ENCODE data around the gene PLD1.

DNA sequence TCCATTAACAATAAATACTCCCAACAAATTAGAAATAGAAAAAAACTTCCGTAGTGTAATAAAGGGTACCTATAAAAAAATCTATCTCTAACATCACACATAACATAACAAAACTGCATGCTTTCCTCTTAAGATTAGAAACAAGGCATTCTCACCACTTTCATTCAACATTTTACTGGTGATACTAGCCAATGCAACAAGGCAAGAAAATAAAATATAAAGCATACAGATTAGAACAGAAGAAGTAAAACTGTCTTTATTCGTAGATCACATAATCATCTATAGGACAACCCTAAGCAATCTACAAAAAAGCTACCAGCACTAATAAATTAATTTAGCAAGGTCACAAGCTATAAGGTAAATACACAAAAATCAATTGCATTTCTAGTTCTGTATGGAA is 107.1 kb downstream of the PLD1 start:
- TF ChIP-seq POLR2A (IDR thresholded peaks at IDR 0.05; ENCODE audit: low read depth, low read length) = no peak
- TF ChIP-seq RAD21 (IDR thresholded peaks at IDR 0.05; ENCODE audit: insufficient read depth, low read depth, low read length) = no peak
- no peak for TF ChIP-seq NBN (IDR thresholded peaks at IDR 0.05)
- TF ChIP-seq ZSCAN29 (IDR thresholded peaks at IDR 0.05) = no peak
- TF ChIP-seq EZH2 (IDR thresholded peaks at IDR 0.05; ENCODE audit: borderline replicate concordance, control insufficient read depth, low read depth, low read length) = no peak
- TF ChIP-seq STAT1 (conservative IDR thresholded peaks at IDR 0.05) = no peak
- TF ChIP-seq PAX5 (IDR thresholded peaks at IDR 0.05; ENCODE audit: borderline replicate concordance, low read depth, low read length) = no peak
- TF ChIP-seq, protein P1, sequence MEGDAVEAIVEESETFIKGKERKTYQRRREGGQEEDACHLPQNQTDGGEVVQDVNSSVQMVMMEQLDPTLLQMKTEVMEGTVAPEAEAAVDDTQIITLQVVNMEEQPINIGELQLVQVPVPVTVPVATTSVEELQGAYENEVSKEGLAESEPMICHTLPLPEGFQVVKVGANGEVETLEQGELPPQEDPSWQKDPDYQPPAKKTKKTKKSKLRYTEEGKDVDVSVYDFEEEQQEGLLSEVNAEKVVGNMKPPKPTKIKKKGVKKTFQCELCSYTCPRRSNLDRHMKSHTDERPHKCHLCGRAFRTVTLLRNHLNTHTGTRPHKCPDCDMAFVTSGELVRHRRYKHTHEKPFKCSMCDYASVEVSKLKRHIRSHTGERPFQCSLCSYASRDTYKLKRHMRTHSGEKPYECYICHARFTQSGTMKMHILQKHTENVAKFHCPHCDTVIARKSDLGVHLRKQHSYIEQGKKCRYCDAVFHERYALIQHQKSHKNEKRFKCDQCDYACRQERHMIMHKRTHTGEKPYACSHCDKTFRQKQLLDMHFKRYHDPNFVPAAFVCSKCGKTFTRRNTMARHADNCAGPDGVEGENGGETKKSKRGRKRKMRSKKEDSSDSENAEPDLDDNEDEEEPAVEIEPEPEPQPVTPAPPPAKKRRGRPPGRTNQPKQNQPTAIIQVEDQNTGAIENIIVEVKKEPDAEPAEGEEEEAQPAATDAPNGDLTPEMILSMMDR (IDR thresholded peaks at IDR 0.05 in 2 of 3, conservative IDR thresholded peaks at IDR 0.05 in 1 of 3; ENCODE audit: control insufficient read depth in 2 of 3, extremely low read depth in 1 of 3, insufficient read depth in 1 of 3, low read depth in 3 of 3, low read length in 3 of 3) = no peak
- TF ChIP-seq, protein P2, sequence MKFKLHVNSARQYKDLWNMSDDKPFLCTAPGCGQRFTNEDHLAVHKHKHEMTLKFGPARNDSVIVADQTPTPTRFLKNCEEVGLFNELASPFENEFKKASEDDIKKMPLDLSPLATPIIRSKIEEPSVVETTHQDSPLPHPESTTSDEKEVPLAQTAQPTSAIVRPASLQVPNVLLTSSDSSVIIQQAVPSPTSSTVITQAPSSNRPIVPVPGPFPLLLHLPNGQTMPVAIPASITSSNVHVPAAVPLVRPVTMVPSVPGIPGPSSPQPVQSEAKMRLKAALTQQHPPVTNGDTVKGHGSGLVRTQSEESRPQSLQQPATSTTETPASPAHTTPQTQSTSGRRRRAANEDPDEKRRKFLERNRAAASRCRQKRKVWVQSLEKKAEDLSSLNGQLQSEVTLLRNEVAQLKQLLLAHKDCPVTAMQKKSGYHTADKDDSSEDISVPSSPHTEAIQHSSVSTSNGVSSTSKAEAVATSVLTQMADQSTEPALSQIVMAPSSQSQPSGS (IDR thresholded peaks at IDR 0.05; ENCODE audit: low read length) = no peak
- TF ChIP-seq NRF1 (conservative IDR thresholded peaks at IDR 0.05; ENCODE audit: low read depth, low read length) = no peak

Data from GM12878 (cell line).